Measurements from ENCODE around the gene ABTB2. TPM values are rescaled to one million over a fixed set of nuclear protein-coding genes. Genes with fewer than 3 reads are reported as not detected.

Gene ABTB2
- polyA plus RNA-seq, 1 donor (not counting 4 experiments of a cell fraction or from before 2014, with no cell fraction given) = 1.0 TPM

DNA sequence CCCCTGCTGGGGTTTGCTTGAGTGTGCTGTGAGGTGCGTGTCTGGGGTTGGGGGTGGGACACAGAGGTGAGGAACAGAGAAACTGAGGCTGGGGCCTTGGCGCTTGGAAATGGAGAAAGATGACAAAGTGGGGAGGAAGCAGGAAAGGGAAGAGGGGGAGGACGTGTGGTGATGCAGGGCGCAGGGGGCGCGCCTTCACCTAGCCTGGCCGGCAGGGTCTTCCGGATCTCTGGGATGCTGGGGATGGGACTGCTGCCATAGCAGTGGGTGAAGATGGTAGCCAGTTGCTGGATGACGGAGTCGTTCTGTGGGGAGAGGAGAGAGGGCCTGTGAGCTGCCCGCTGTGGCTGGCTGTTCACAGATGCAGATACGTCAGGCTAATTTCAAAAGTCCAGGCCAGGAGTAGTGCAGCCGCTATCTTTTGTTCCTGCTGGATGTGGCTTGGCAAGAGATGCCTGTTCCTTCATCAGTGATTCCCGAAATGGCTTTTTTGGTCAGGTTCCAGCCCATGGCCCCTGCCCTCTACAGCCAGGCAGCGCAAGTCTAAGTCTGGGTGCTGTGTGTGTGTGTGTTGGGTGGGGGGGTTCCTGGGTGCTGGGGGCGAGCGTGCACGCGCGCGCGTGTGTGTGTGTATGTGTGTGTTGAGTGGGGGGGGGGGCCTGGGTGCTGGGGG, 197.6 kb downstream of the ABTB2 start:
- dilution Hi-C loops (cut with MboI; ENCODE audit: extremely low pct_ligation_motif_present, low sequenced_read_pairs) = no loop called here
- Histone ChIP-seq H3K27me3 (ENCODE audit: control insufficient read depth, extremely low read depth, insufficient read depth, low read length) (no peaks in the 10 kb centered on the region), H3K9me3 (ENCODE audit: control insufficient read depth, low read depth, low read length) (no peaks in the 10 kb centered on the region), H3K4me1 (ENCODE audit: control insufficient read depth, extremely low read depth, insufficient read depth, low read length) (no peaks in the 10 kb centered on the region), H3K27ac (ENCODE audit: control insufficient read depth, insufficient read depth, low read length) (no peak overlapping the region), H3K4me2 (ENCODE audit: control insufficient read depth, extremely low read depth, insufficient read depth, low read depth, low read length) (no peak overlapping the region), H3K9ac (ENCODE audit: control insufficient read depth, extremely low read depth, insufficient read depth, low read length) (no peak overlapping the region), H3K36me3 (ENCODE audit: control insufficient read depth in 2 of 2, extremely low read depth in 1 of 2, insufficient read depth in 2 of 2, low read length in 2 of 2) (peaks cover 5 to 6% of the 10 kb centered on the region in 2 experiments), H4K20me1 (ENCODE audit: control insufficient read depth, extremely low read depth, insufficient read depth, low read length) (no peaks in the 10 kb centered on the region), H2AFZ (ENCODE audit: control insufficient read depth, low read length) (no peak overlapping the region), H3K79me2 (ENCODE audit: control insufficient read depth, insufficient read depth, low read length) (no peaks in the 10 kb centered on the region), H3K4me3 (ENCODE audit: control insufficient read depth in 2 of 3, extremely low read depth in 1 of 3, insufficient read depth in 2 of 3, low read depth in 1 of 3, low read length in 3 of 3) (no peak overlapping the region), H3K9me1 (ENCODE audit: control insufficient read depth, extremely low read depth, insufficient read depth, low read length) (no peaks in the 10 kb centered on the region)
- TF ChIP-seq, protein P1, sequence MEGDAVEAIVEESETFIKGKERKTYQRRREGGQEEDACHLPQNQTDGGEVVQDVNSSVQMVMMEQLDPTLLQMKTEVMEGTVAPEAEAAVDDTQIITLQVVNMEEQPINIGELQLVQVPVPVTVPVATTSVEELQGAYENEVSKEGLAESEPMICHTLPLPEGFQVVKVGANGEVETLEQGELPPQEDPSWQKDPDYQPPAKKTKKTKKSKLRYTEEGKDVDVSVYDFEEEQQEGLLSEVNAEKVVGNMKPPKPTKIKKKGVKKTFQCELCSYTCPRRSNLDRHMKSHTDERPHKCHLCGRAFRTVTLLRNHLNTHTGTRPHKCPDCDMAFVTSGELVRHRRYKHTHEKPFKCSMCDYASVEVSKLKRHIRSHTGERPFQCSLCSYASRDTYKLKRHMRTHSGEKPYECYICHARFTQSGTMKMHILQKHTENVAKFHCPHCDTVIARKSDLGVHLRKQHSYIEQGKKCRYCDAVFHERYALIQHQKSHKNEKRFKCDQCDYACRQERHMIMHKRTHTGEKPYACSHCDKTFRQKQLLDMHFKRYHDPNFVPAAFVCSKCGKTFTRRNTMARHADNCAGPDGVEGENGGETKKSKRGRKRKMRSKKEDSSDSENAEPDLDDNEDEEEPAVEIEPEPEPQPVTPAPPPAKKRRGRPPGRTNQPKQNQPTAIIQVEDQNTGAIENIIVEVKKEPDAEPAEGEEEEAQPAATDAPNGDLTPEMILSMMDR (optimal IDR thresholded peaks at IDR 0.05 in 1 of 3, IDR thresholded peaks at IDR 0.05 in 1 of 3, conservative IDR thresholded peaks at IDR 0.05 in 1 of 3; ENCODE audit: extremely low read depth in 1 of 3, insufficient read depth in 2 of 3, low read length in 3 of 3) = no peak
- TF ChIP-seq EZH2 (IDR thresholded peaks at IDR 0.05; ENCODE audit: low read length) = no peak
- DNase-seq (ENCODE audit: low read depth, low spot score) (no peak), FAIRE-seq (no peak)

DNA sequence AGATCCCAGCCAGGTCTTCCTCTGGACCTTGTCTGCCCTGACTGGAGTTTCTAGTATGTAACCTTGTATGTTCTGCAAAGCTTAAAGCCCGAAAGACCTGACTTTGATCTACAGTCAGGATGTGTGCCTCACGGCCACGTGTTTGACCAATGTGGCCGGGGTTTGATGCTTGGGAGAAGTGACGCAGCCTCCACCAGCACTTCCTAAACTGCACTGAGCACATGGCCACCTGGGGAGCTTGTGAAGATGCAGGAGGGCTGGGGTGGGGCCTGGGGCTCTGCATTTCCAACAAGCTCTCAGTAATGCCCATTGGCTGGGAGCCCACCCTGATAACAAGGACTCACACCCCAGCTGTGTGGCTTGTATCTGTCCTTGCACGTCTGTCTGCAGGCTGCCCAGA, 199.1 kb downstream of the ABTB2 start:
- TF ChIP-seq, protein P1 (optimal IDR thresholded peaks at IDR 0.05 in 1 of 3, IDR thresholded peaks at IDR 0.05 in 1 of 3, conservative IDR thresholded peaks at IDR 0.05 in 1 of 3; ENCODE audit: extremely low read depth in 1 of 3, insufficient read depth in 2 of 3, low read length in 3 of 3) = no peak
- no peak for TF ChIP-seq EZH2 (IDR thresholded peaks at IDR 0.05; ENCODE audit: low read length)
- H3K27ac ChIP-seq (ENCODE audit: control insufficient read depth, insufficient read depth, low read length) = no peak overlapping the region
- no peaks in the 10 kb centered on the region for H3K27me3 ChIP-seq (ENCODE audit: control insufficient read depth, extremely low read depth, insufficient read depth, low read length)
- H4K20me1 ChIP-seq (ENCODE audit: control insufficient read depth, extremely low read depth, insufficient read depth, low read length) = no peaks in the 10 kb centered on the region
- no peak overlapping the region for H3K4me2 ChIP-seq (ENCODE audit: control insufficient read depth, extremely low read depth, insufficient read depth, low read depth, low read length)
- H3K9ac ChIP-seq (ENCODE audit: control insufficient read depth, extremely low read depth, insufficient read depth, low read length) = no peak overlapping the region
- FAIRE-seq (no peak), DNase-seq (ENCODE audit: low read depth, low spot score) (no peak)
- H3K4me1 ChIP-seq (ENCODE audit: control insufficient read depth, extremely low read depth, insufficient read depth, low read length) = no peaks in the 10 kb centered on the region
- peaks cover 7 to 9% of the 10 kb centered on the region in 2 experiments for H3K36me3 ChIP-seq (ENCODE audit: control insufficient read depth in 2 of 2, extremely low read depth in 1 of 2, insufficient read depth in 2 of 2, low read length in 2 of 2)
- H3K4me3 ChIP-seq (ENCODE audit: control insufficient read depth in 2 of 3, extremely low read depth in 1 of 3, insufficient read depth in 2 of 3, low read depth in 1 of 3, low read length in 3 of 3) = no peak overlapping the region
- H2AFZ ChIP-seq (ENCODE audit: control insufficient read depth, low read length) = no peak overlapping the region
- H3K9me3 ChIP-seq (ENCODE audit: control insufficient read depth, low read depth, low read length) = no peaks in the 10 kb centered on the region
- dilution Hi-C loops (cut with MboI; ENCODE audit: extremely low pct_ligation_motif_present, low sequenced_read_pairs) = no loop called here
- H3K9me1 ChIP-seq (ENCODE audit: control insufficient read depth, extremely low read depth, insufficient read depth, low read length) = no peaks in the 10 kb centered on the region
- H3K79me2 ChIP-seq (ENCODE audit: control insufficient read depth, insufficient read depth, low read length) = no peaks in the 10 kb centered on the region

All from keratinocyte (primary cell).